Astrocyte of the hippocampus (primary cell): ENCODE results near the gene STING1.
A peak's percentile ranks its signal among the peaks of the same experiment; 100 is the strongest.
"Not testable (repeated sequence)": the region's sequence is repeated elsewhere in the genome, so short reads cannot be mapped to it uniquely, and the experiment has no call there.

Experiments used
- DNase-seq: peaks from one replicate; pipeline ENCODE4 v3.0.0; 2011; ENCODE audit warnings: low read depth, low spot score

STING1 gene

DNA sequence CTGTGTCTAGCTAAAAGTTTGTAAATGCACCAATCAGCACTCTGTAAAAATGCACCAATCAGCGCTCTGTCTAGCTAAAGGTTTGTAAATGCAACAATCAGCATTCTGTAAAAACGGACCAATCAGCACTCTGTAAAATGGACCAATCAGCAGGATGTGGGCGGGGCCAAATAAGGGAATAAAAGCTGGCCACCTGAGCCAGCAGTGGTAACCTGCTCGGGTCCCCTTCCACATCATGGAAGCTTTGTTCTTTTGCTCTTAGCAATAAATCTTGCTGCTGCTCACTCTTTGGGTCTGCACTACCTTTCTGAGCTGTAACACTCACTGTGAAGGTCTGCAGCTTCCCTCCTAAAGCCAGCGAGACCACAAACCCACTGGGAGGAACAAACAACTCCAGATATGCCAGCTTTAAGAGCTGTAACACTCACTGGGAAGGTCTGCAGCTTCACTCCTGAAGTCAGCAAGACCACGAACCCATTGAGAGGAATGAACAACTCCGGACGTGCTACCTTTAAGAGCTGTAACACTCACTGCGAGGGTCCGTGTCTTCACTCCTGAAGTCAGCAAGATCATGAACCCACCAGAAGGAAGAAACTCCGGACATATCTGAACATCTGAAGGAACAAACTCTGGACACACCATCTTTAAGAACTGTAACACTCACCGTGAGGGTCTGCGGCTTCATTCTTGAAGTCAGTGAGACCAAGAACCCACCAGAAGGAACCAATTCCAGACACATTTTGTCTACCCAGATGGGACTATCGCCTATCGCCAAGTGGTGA lies 20.7 kb upstream of the STING1 start:
- not testable (repeated sequence) for DNase-seq

GRCh38 chr5:139501381-139501780 lies 18.8 kb upstream of the STING1 start:
- no peak for DNase-seq

- no peak for DNase-seq
Measured at GRCh38 chr5:139495638-139496435, 13.3 kb upstream of the STING1 start.

DNA sequence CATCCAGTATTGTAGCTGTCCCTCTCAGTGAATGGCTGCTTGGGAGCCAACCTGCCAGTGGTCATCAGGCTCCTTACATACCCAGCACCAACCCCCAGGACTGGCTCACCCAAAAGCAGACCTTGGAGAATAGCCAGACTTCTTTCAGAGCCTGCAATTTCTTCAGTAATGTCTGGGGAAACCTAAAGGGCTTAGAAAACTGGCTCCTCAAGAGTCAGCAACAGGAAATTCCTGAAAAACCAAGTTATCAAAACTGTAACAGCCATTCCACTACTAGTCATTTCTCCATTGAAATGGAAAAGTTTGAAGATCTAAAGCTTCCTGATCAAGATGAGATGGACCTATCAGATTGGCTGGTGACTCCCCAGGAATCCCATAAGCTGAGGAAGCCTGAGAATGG lies 12.3 kb upstream of the STING1 start:
- peak; percentile 31 for DNase-seq

DNA sequence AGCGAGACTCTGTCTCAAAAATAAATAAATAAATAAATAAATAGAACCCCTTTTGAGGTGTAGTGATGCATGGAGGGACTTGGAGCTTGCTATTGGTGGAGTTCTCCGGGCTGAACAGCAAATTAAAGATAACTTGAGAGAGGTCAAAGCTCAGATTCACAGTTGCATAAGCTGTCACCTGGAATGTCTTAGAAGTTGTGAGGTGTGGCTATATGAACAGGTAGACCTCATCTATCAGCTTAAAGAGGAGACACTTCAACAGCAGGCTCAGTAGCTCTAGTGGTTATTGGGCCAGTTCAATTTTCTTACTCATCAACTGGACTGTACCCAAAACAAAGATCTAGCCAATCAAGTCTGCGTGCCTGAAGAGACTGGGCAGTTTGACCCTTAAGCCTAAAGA lies 11.7 kb upstream of the STING1 start:
- DNase-seq: no peak

DNA sequence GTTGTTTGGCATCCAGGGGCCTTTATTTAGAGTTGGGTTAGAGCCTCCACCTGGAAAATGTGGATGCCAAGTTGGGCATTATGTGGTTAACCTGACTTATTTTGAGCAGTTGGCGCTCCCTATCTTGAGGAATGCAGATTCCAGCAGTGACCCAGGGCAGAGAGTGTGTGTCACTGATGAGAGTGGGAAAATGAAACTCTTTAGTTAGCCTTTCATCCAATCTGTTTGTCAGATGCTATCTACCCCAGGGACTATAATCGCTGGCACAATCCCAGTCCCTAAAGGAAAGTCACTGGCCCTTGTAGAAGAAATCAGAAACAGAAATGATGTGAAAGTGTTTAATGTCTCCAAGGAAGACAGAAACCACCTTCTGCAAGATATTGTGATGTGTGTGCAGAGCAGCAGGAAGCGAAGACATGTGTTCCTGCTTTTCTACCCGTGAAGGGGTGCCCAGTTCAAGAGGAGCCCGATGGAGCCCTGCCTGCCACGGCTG lies 10.2 kb upstream of the STING1 start:
- peak; percentile 71 for DNase-seq

- no peak for DNase-seq
Measured at GRCh38 chr5:139488260-139488659, 5.7 kb upstream of the STING1 start.

DNA sequence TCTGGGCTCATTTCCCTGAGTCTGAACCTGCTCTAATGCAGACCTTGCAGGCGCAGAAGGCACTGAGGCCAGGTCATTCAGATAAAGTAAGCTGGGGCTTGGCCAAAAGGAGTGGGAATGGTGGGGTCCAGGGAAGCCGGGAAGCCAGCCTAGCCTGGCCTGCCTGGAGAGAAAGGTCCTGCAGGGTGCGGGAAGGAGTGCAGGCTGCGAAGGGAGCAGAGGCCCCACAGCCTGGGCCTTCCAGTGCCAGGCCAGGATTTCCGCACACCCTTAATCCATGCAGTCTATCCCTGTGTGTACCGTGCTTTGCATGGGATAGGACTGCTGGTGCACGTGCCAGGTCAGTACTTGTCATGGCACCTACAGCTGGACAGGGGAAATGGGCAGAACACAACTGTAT lies 3.6 kb upstream of the STING1 start:
- DNase-seq: no peak

- DNase-seq: not testable (repeated sequence)
Measured at GRCh38 chr5:139482890-139483208, 291 bp upstream of the STING1 start.

DNA sequence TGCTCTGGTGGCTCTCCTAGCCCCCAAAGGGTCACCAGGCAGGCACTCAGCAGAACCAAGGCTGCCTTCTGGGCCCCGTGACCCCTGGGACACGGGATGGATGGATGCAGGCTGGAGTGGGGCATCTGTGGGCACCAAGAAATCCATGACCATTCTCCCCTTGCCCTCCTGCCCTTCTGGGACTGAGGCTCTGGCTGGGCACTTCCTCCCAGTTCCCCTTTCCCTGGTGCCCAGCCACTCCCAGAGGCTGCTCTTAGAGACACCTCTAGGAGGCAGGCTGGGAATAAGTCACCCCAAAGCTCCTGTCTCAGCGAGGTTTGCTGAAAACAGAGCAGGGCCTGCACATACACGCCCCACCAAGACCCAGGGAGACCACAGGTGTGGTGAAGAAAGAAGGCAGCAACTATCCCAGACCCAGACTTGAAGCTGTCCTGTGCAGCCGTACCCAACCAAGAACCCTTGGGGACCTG lies 943 bp downstream of the STING1 start:
- DNase-seq: no peak

- no peak for DNase-seq
Measured at GRCh38 chr5:139481122-139481533, 1.4 kb downstream of the STING1 start.

- not testable (repeated sequence) for DNase-seq
Measured at GRCh38 chr5:139479729-139480128, 2.8 kb downstream of the STING1 start.

- not testable (repeated sequence) for DNase-seq
Measured at GRCh38 chr5:139478657-139479423, 3.7 kb downstream of the STING1 start.

- no peak for DNase-seq
Measured at GRCh38 chr5:139475865-139476617, 6.5 kb downstream of the STING1 start.

- DNase-seq: no peak
Measured at GRCh38 chr5:139474890-139475791, 7.4 kb downstream of the STING1 start.

- no peak for DNase-seq
Measured at GRCh38 chr5:139473565-139473964, 9.0 kb downstream of the STING1 start.

GRCh38 chr5:139473105-139473504 lies 9.5 kb downstream of the STING1 start:
- DNase-seq: no peak

- no peak for DNase-seq
Measured at GRCh38 chr5:139472386-139473030, 10.1 kb downstream of the STING1 start.

- DNase-seq: no peak
Measured at GRCh38 chr5:139470821-139471300, 11.7 kb downstream of the STING1 start, which contains the start of gene SMIM33. Gene SMIM33 (plus strand): TSS chr5:139471004. CDS start chr5:139471122, 118 bp downstream.
